Measurements from ENCODE around the gene ZNF683. TPM values are rescaled to one million over a fixed set of nuclear protein-coding genes. Genes with fewer than 3 reads are reported as not detected.

The ZNF683 gene
- total and polyA plus RNA-seq, 9 donors, result 0.15 to 0.50 (median 0.34) TPM; not detected in 5

DNA sequence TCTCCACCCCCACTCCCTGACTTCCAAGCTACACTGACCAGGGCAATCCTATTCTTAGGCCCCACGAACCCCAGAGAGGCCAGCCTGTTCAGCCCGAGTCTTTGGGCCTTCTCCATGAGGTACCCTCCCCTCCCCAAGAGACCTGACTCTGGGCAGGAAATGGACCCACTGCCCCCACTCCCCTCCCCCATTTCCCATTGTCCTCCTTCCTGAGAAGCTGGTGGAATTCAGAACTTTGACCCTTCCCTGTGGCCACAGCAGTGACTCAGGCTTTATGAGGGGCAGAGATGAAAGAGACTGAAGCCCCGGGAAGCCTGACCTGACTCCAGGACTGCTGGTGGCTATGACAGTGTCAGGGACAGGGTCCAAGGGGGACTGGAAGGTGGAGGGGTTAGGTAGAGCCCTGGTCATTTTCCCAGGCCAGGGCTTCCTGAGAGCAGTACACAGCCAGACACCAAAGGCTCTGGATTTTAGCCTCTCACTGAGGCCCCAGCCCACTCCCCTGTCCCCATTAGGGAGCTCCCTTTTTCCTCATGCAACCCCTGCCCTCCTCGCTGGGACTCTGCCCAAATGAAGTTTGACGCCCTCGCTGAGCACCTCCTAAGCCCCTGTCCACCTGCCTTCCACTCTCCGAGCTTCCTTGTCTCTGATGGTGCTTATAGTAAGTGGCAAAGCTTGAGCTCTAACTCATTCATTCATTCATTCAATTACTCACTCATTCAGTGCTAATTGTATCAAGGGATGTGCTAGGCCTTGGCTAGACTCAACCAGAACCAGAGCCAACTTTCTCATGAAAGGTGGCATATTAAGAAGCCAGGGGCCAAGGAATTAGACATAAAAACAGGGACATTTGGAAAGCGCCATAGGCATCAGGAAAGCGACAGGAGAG is 21.6 kb downstream of the ZNF683 start:
- Histone ChIP-seq H3K9me3 (no peaks in the 10 kb centered on the region), H3K27ac (no peak overlapping the region), H3K4me3 (no peak overlapping the region), H3K36me3 (no peaks in the 10 kb centered on the region), H3K4me1 (ENCODE audit: insufficient read depth) (no peaks in the 10 kb centered on the region), H3K27me3 (no peaks in the 10 kb centered on the region)
- intact Hi-C loops (cut with DNase I), result no loop called here
- no peak for DNase-seq
- WGBS, 3 donors, result 70 to 73% (median 71%) methylated on average over 9 of the region's 9 CpGs
- TF ChIP-seq EP300 (IDR thresholded peaks at IDR 0.05) (no peak), POLR2A (IDR thresholded peaks at IDR 0.05) (no peak)
- TF ChIP-seq, protein P1, sequence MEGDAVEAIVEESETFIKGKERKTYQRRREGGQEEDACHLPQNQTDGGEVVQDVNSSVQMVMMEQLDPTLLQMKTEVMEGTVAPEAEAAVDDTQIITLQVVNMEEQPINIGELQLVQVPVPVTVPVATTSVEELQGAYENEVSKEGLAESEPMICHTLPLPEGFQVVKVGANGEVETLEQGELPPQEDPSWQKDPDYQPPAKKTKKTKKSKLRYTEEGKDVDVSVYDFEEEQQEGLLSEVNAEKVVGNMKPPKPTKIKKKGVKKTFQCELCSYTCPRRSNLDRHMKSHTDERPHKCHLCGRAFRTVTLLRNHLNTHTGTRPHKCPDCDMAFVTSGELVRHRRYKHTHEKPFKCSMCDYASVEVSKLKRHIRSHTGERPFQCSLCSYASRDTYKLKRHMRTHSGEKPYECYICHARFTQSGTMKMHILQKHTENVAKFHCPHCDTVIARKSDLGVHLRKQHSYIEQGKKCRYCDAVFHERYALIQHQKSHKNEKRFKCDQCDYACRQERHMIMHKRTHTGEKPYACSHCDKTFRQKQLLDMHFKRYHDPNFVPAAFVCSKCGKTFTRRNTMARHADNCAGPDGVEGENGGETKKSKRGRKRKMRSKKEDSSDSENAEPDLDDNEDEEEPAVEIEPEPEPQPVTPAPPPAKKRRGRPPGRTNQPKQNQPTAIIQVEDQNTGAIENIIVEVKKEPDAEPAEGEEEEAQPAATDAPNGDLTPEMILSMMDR (IDR thresholded peaks at IDR 0.05), result no peak

DNA sequence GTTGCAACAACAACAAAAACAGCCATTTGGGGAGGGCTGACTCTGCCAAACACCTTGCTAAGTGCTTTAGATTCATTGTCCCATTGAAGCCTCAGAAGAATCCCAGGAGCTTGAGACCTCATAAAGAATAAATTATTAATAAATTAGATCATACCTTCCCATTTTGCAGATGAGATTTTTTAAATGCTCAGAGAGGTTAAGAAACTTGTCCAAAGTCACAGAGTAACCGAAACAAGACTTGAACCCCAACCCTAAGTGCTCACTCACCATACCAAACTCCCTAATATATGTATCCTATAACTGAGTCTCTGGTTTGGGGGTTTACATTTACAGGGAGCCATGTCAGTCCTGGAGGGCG is 22.2 kb downstream of the ZNF683 start:
- no peak overlapping the region for H3K27ac ChIP-seq
- no peak overlapping the region for H3K4me3 ChIP-seq
- DNase-seq, result no peak
- intact Hi-C loops (cut with DNase I), result no loop called here
- H3K36me3 ChIP-seq, result no peaks in the 10 kb centered on the region
- H3K4me1 ChIP-seq (ENCODE audit: insufficient read depth), result no peaks in the 10 kb centered on the region
- no peaks in the 10 kb centered on the region for H3K9me3 ChIP-seq
- no peaks in the 10 kb centered on the region for H3K27me3 ChIP-seq
- WGBS, 3 donors, result 75 to 79% (median 79%) methylated on average over 2 of the region's 2 CpGs
- TF ChIP-seq POLR2A (IDR thresholded peaks at IDR 0.05), result no peak
- TF ChIP-seq, protein P1 (IDR thresholded peaks at IDR 0.05), result no peak
- TF ChIP-seq EP300 (IDR thresholded peaks at IDR 0.05), result no peak

DNA sequence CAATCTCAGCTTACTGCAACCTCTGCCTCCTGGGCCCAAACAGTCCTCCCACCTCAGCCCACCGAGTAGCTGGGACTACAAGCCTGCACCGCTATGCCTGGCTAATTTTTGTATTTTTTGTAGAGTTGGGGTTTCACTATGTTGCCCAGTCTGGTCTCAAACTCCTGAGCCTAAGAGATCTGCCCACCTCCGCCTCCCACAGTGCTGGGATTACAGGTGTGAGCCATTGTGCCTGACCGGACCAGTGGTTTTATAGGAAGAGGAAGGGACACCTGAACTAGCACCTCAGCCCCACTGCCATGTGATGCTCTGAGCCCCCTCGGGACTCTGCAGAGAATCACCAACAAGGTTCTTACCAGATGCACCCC is 22.7 kb downstream of the ZNF683 start:
- H3K9me3 ChIP-seq, result no peaks in the 10 kb centered on the region
- H3K4me1 ChIP-seq (ENCODE audit: insufficient read depth), result no peaks in the 10 kb centered on the region
- H3K36me3 ChIP-seq, result no peaks in the 10 kb centered on the region
- intact Hi-C loops (cut with DNase I), result no loop called here
- no peak for DNase-seq
- WGBS, 3 donors, result 72 to 73% (median 73%) methylated on average over 5 of the region's 5 CpGs
- H3K27me3 ChIP-seq, result no peaks in the 10 kb centered on the region
- TF ChIP-seq, protein P1 (IDR thresholded peaks at IDR 0.05), result no peak
- no peak for TF ChIP-seq EP300 (IDR thresholded peaks at IDR 0.05)
- TF ChIP-seq POLR2A (IDR thresholded peaks at IDR 0.05), result no peak
- H3K4me3 ChIP-seq, result no peak overlapping the region
- no peak overlapping the region for H3K27ac ChIP-seq

- H3K9me3 ChIP-seq, result no peaks in the 10 kb centered on the region
- no peak overlapping the region for H3K4me3 ChIP-seq
- intact Hi-C loops (cut with DNase I), result no loop called here
- H3K27me3 ChIP-seq, result no peaks in the 10 kb centered on the region
- no peak overlapping the region for H3K27ac ChIP-seq
- no peaks in the 10 kb centered on the region for H3K36me3 ChIP-seq
- no peaks in the 10 kb centered on the region for H3K4me1 ChIP-seq (ENCODE audit: insufficient read depth)
- DNase-seq, result no peak
- TF ChIP-seq, protein P1 (IDR thresholded peaks at IDR 0.05), result no peak
- TF ChIP-seq EP300 (IDR thresholded peaks at IDR 0.05) (no peak), POLR2A (IDR thresholded peaks at IDR 0.05) (no peak)
- 75 to 80% (median 77%) methylated on average over 7 of the region's 7 CpGs for WGBS, 3 donors
Observed at GRCh38 chr1:26349188-26349876, 23.2 kb downstream of the ZNF683 start.
